GM12878 (cell line): ENCODE measurements around the gene TNFRSF14.

Source experiments
- CREB1 ChIP-seq: IDR thresholded peaks from 2 replicates; pipeline ENCODE4 v1.6.1; 2012; ENCODE audit warnings: low read depth, mild to moderate bottlenecking, inconsistent platforms
- POLR2AphosphoS5 ChIP-seq: IDR thresholded peaks from 2 replicates; pipeline ENCODE4 v1.6.1; 2011; ENCODE audit warnings: mild to moderate bottlenecking, low read length, inconsistent platforms
- TF ChIP-seq, protein P1 (sequence below): IDR thresholded peaks from 2 replicates; pipeline ENCODE4 v1.6.1; 2011; ENCODE audit warnings: borderline replicate concordance, low read depth, mild to moderate bottlenecking, moderate library complexity, mixed read lengths, low read length; ENCODE audit not compliant: insufficient read depth; ENCODE audit errors: extremely low read length

- TF ChIP-seq, protein P1, sequence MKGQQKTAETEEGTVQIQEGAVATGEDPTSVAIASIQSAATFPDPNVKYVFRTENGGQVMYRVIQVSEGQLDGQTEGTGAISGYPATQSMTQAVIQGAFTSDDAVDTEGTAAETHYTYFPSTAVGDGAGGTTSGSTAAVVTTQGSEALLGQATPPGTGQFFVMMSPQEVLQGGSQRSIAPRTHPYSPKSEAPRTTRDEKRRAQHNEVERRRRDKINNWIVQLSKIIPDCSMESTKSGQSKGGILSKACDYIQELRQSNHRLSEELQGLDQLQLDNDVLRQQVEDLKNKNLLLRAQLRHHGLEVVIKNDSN, result no peak
- TF ChIP-seq POLR2AphosphoS5 (no peak), CREB1 (no peak)
Observed at GRCh38 chr1:2544875-2545640, 11.1 kb upstream of the TNFRSF14 start.
